LoVo (cell line): Measurements from ENCODE around the gene SDC4.

Source experiments
- DNase-seq: peaks from one replicate; pipeline ENCODE4 v3.0.0-alpha.2; 2016; ENCODE audit warnings: low spot score

The SDC4 gene

GRCh38 chr20:45297786-45298497 lies 50.3 kb downstream of the SDC4 start:
- no peak for DNase-seq

- DNase-seq: no peak
Measured at GRCh38 chr20:45294659-45295058, 53.6 kb downstream of the SDC4 start.

- no peak for DNase-seq
Measured at GRCh38 chr20:45294003-45294368, 54.2 kb downstream of the SDC4 start.

GRCh38 chr20:45293041-45294002 lies 54.9 kb downstream of the SDC4 start:
- DNase-seq: peak; percentile 74

- DNase-seq: no peak
Measured at GRCh38 chr20:45292343-45292742, 55.9 kb downstream of the SDC4 start.

GRCh38 chr20:45291526-45291925 lies 56.7 kb downstream of the SDC4 start:
- DNase-seq: no peak

GRCh38 chr20:45290677-45291355 lies 57.4 kb downstream of the SDC4 start:
- peak; percentile 73 for DNase-seq

GRCh38 chr20:45289942-45290676 lies 58.1 kb downstream of the SDC4 start:
- no peak for DNase-seq

GRCh38 chr20:45288860-45289259 lies 59.4 kb downstream of the SDC4 start:
- no peak for DNase-seq

- DNase-seq: no peak
Measured at GRCh38 chr20:45288376-45288775, 59.8 kb downstream of the SDC4 start.

- peak; percentile 33 for DNase-seq
Measured at GRCh38 chr20:45283551-45284057, 64.6 kb downstream of the SDC4 start.

GRCh38 chr20:45282700-45283550 lies 65.3 kb downstream of the SDC4 start:
- no peak for DNase-seq

- DNase-seq: no peak
Measured at GRCh38 chr20:45279992-45280391, 68.2 kb downstream of the SDC4 start.

- no peak for DNase-seq
Measured at GRCh38 chr20:45275338-45275737, 72.9 kb downstream of the SDC4 start.
